WTC11 (cell line): ENCODE results near the gene EEIG1. TPM values are rescaled to one million over a fixed set of nuclear protein-coding genes. Genes with fewer than 3 reads are reported as not detected.
A peak's percentile ranks its signal among the peaks of the same experiment; 100 is the strongest.

Experiments used
- ATAC-seq: fragments of 200-7000 bp; cut with Tn5 transposase; 2 replicates; pipeline ENCODE4 v1.10.0; 2021; ENCODE audit warnings: mild to moderate bottlenecking, moderate library complexity
- CTCF ChIA-PET: fragments of 300-600 bp; sonication (Branson Sonifier 250); formaldehyde crosslinking; loops from one replicate; lab custom pipeline; 2021; ENCODE audit warnings: antibody characterized with exemption; lab: Charles Lee
- POLR2A ChIA-PET: fragments of 350-600 bp; sonication (Branson Sonifier 250); formaldehyde crosslinking; loops from one replicate; lab custom pipeline; 2021; ENCODE audit warnings: antibody characterized with exemption; lab: Charles Lee
- DNase-seq: peaks from one replicate; pipeline ENCODE4 v3.0.0; 2021; ENCODE audit warnings: low spot score
- H3K27ac Mint-ChIP-seq: 2 replicates; pipeline ENCODE4 v1.8.0; 2021; ENCODE audit warnings: mixed read lengths
- H3K27me3 Mint-ChIP-seq: 2 replicates; pipeline ENCODE4 v1.8.0; 2021; ENCODE audit warnings: low read depth, mild to moderate bottlenecking, moderate library complexity, mixed read lengths
- H3K36me3 Mint-ChIP-seq: 2 replicates; pipeline ENCODE4 v1.8.0; 2021; ENCODE audit warnings: mixed read lengths
- H3K4me1 Mint-ChIP-seq: 2 replicates; pipeline ENCODE4 v1.8.0; 2022; ENCODE audit warnings: mixed read lengths
- H3K4me3 Mint-ChIP-seq: 2 replicates; pipeline ENCODE4 v1.8.0; 2021; ENCODE audit warnings: mild to moderate bottlenecking, moderate library complexity, mixed read lengths
- H3K9me3 Mint-ChIP-seq: 2 replicates; pipeline ENCODE4 v1.8.0; 2021; ENCODE audit warnings: mixed read lengths
- AR ChIP-seq: fragments of 250-450 bp; sonication (Bioruptor Pico); IDR thresholded peaks from 2 replicates; pipeline ENCODE4 v1.9.0; 2021; ENCODE audit warnings: mild to moderate bottlenecking
- CBFB ChIP-seq: sonication (generic); formaldehyde crosslinking; IDR thresholded peaks from 2 replicates; pipeline ENCODE4 v1.8.1; 2022; ENCODE audit warnings: mild to moderate bottlenecking, low read depth, missing genetic modification reagents
- EMX1 ChIP-seq: fragments of 250-450 bp; sonication (Bioruptor Pico); IDR thresholded peaks from 2 replicates; pipeline ENCODE4 v1.8.0; 2021; ENCODE audit warnings: mild to moderate bottlenecking
- ESRRA ChIP-seq: sonication (generic); formaldehyde crosslinking; IDR thresholded peaks from 2 replicates; pipeline ENCODE4 v1.8.1; 2022; ENCODE audit warnings: mild to moderate bottlenecking, missing genetic modification reagents, borderline replicate concordance
- FOXK1 ChIP-seq: sonication (generic); formaldehyde crosslinking; IDR thresholded peaks from 2 replicates; pipeline ENCODE4 v1.8.0; 2022; ENCODE audit warnings: mild to moderate bottlenecking, moderate library complexity, missing genetic modification reagents
- FOXP1 ChIP-seq: sonication (generic); formaldehyde crosslinking; IDR thresholded peaks from 2 replicates; pipeline ENCODE4 v1.8.0; 2022; ENCODE audit warnings: missing genetic modification reagents, mild to moderate bottlenecking, moderate library complexity, borderline replicate concordance
- FOXP4 ChIP-seq: sonication (generic); formaldehyde crosslinking; IDR thresholded peaks from 2 replicates; pipeline ENCODE4 v1.8.0; 2022; ENCODE audit warnings: mild to moderate bottlenecking, missing genetic modification reagents
- IRF2 ChIP-seq: sonication (generic); formaldehyde crosslinking; IDR thresholded peaks from 2 replicates; pipeline ENCODE4 v1.8.0; 2022; ENCODE audit warnings: low read depth, missing genetic modification reagents, borderline replicate concordance
- JAZF1 ChIP-seq: fragments of 250-450 bp; sonication (Bioruptor Pico); IDR thresholded peaks from 2 replicates; pipeline ENCODE4 v1.9.0; 2021; ENCODE audit warnings: moderate library complexity, mild to moderate bottlenecking, inconsistent platforms
- NFATC4 ChIP-seq: fragments of 250-450 bp; sonication (Bioruptor Pico); IDR thresholded peaks from 2 replicates; pipeline ENCODE4 v1.9.0; 2021; ENCODE audit warnings: mild to moderate bottlenecking
- NR3C1 ChIP-seq: sonication (generic); formaldehyde crosslinking; conservative IDR thresholded peaks from 2 replicates; pipeline ENCODE4 v1.8.1; 2023; ENCODE audit warnings: low read depth, mild to moderate bottlenecking, missing genetic modification reagents
- ZNF219 ChIP-seq: sonication (generic); formaldehyde crosslinking; IDR thresholded peaks from 2 replicates; pipeline ENCODE4 v1.8.0; 2023; ENCODE audit warnings: missing genetic modification reagents, mild to moderate bottlenecking, borderline replicate concordance
- ZNF232 ChIP-seq: sonication (generic); formaldehyde crosslinking; IDR thresholded peaks from 2 replicates; pipeline ENCODE4 v1.8.0; 2022; ENCODE audit warnings: mild to moderate bottlenecking, missing genetic modification reagents
- ZNF512 ChIP-seq: sonication (generic); formaldehyde crosslinking; IDR thresholded peaks from 2 replicates; pipeline ENCODE4 v1.8.1; 2022; ENCODE audit warnings: missing genetic modification reagents, borderline replicate concordance
- ZNF532 ChIP-seq: fragments of 250-450 bp; sonication (Bioruptor Pico); IDR thresholded peaks from 2 replicates; pipeline ENCODE4 v1.9.0; 2021; ENCODE audit warnings: mild to moderate bottlenecking, borderline replicate concordance
- total RNA-seq: library from RNA; stranded (reverse); gene quantifications from 3 replicates; pipeline ENCODE4 v1.2.3, GENCODE V29; 2021
- TF ChIP-seq, protein P1 (sequence below): sonication (generic); formaldehyde crosslinking; IDR thresholded peaks from 2 replicates; pipeline ENCODE4 v1.8.1; 2023; ENCODE audit warnings: mild to moderate bottlenecking, missing genetic modification reagents
- TF ChIP-seq, protein P2 (sequence below): sonication (generic); formaldehyde crosslinking; IDR thresholded peaks from 2 replicates; pipeline ENCODE4 v1.8.1; 2023; ENCODE audit warnings: mild to moderate bottlenecking, missing genetic modification reagents, moderate library complexity
- TF ChIP-seq, protein P3 (sequence below): sonication (generic); formaldehyde crosslinking; IDR thresholded peaks from 2 replicates; pipeline ENCODE4 v1.8.0; 2022; ENCODE audit warnings: mild to moderate bottlenecking, missing genetic modification reagents
- TF ChIP-seq, protein P4 (sequence below): sonication (generic); formaldehyde crosslinking; IDR thresholded peaks from 2 replicates; pipeline ENCODE4 v1.8.0; 2023; ENCODE audit warnings: missing genetic modification reagents

EEIG1 gene
- total RNA-seq, 1 experiment from 2014 or later: 66.4 TPM

- Mint-ChIP-seq H3K27me3 (no peaks in the 10 kb centered on the region), H3K36me3 (no peaks in the 10 kb centered on the region), H3K4me3 (no peak overlapping the region), H3K4me1 (peaks cover 17% of the 10 kb centered on the region; the same call in 1 of the 2 replicates)
- ATAC-seq (no peak), DNase-seq (no peak)
- ChIA-PET POLR2A (no interaction called here), CTCF (no interaction called here)
- TF ChIP-seq, protein P1, sequence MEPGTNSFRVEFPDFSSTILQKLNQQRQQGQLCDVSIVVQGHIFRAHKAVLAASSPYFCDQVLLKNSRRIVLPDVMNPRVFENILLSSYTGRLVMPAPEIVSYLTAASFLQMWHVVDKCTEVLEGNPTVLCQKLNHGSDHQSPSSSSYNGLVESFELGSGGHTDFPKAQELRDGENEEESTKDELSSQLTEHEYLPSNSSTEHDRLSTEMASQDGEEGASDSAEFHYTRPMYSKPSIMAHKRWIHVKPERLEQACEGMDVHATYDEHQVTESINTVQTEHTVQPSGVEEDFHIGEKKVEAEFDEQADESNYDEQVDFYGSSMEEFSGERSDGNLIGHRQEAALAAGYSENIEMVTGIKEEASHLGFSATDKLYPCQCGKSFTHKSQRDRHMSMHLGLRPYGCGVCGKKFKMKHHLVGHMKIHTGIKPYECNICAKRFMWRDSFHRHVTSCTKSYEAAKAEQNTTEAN: no peak
- TF ChIP-seq, all 79 proteins: peak for 0
- H3K9me3 Mint-ChIP-seq: no peaks in the 10 kb centered on the region
- no peak overlapping the region for H3K27ac Mint-ChIP-seq
Observed at GRCh38 chr9:127987103-127987614, 6.4 kb upstream of the EEIG1 start.

GRCh38 chr9:127985011-127985410 lies 4.2 kb upstream of the EEIG1 start:
- ChIA-PET POLR2A (no interaction called here), CTCF (interaction anchor here (0.7 to 1.1 kb wide), 4 partner anchors 41 to 188 kb away, joined by 3 to 8 read pairs (median 3); no protein-coding TSS in a partner anchor)
- DNase-seq: no peak
- H3K4me1 Mint-ChIP-seq: peaks cover 27% of the 10 kb centered on the region
- ATAC-seq: no peak
- no peaks in the 10 kb centered on the region for H3K9me3 Mint-ChIP-seq
- no peaks in the 10 kb centered on the region for H3K36me3 Mint-ChIP-seq
- no peaks in the 10 kb centered on the region for H3K27me3 Mint-ChIP-seq
- no peak overlapping the region for H3K4me3 Mint-ChIP-seq
- H3K27ac Mint-ChIP-seq: peak overlapping the region; percentile 82; the same call in 1 of the 2 replicates
- TF ChIP-seq, protein P2, sequence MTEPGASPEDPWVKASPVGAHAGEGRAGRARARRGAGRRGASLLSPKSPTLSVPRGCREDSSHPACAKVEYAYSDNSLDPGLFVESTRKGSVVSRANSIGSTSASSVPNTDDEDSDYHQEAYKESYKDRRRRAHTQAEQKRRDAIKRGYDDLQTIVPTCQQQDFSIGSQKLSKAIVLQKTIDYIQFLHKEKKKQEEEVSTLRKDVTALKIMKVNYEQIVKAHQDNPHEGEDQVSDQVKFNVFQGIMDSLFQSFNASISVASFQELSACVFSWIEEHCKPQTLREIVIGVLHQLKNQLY (CRISPR knock-in tag): no peak
- TF ChIP-seq ZNF532: no peak
- no peak for TF ChIP-seq EMX1
- no peak for TF ChIP-seq IRF2 (CRISPR knock-in tag)
- no peak for TF ChIP-seq NFATC4 (CRISPR knock-in tag)
- no peak for TF ChIP-seq ZNF219 (CRISPR knock-in tag)
- no peak for TF ChIP-seq FOXP1
- no peak for TF ChIP-seq ESRRA (CRISPR knock-in tag)
- TF ChIP-seq ZNF232 (CRISPR knock-in tag): no peak
- TF ChIP-seq NR3C1 (CRISPR knock-in tag): no peak
- TF ChIP-seq FOXK1 (CRISPR knock-in tag): no peak
- no peak for TF ChIP-seq ZNF512 (CRISPR knock-in tag)
- TF ChIP-seq CBFB (CRISPR knock-in tag): no peak
- TF ChIP-seq, protein P3, sequence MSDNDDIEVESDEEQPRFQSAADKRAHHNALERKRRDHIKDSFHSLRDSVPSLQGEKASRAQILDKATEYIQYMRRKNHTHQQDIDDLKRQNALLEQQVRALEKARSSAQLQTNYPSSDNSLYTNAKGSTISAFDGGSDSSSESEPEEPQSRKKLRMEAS (CRISPR knock-in tag): no peak
- TF ChIP-seq AR (CRISPR knock-in tag): no peak
- TF ChIP-seq, protein P1: no peak
- no peak for TF ChIP-seq JAZF1 (CRISPR knock-in tag)
- TF ChIP-seq, protein P4, sequence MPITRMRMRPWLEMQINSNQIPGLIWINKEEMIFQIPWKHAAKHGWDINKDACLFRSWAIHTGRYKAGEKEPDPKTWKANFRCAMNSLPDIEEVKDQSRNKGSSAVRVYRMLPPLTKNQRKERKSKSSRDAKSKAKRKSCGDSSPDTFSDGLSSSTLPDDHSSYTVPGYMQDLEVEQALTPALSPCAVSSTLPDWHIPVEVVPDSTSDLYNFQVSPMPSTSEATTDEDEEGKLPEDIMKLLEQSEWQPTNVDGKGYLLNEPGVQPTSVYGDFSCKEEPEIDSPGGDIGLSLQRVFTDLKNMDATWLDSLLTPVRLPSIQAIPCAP (CRISPR knock-in tag): no peak
- no peak for TF ChIP-seq FOXP4
